ENCODE results near the gene LCT. TPM values are rescaled to one million over a fixed set of nuclear protein-coding genes. Genes with fewer than 3 reads are reported as not detected.

The LCT gene
- total and polyA plus RNA-seq, 9 of the 15 experiments (the other 6 are each of a cell fraction or from before 2014, with no cell fraction given), result 0.01 to 0.04 (median 0.03) TPM; not detected in 4

DNA sequence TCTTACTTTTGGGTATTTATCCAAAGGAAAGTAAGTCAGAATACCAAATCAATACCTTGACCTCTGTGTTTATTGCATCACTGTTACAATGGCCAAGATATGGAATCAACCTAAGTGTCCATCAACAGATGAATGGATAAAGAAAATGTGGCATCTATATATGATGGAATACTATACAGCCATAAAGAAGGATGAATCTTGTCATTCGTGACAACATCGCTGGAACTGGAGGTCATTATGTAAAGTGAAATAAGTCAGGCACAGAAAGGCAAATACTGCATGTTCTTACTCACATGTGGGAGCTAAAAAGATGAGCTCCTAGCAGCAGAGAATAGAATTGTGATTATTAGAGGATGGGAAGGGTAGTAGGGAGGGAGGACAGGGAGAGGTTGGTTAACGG is 34.6 kb downstream of the LCT start (continued):
- TF ChIP-seq GTF2E2 (tag; IDR thresholded peaks at IDR 0.05) (no peak), NR2C2 (CRISPR knock-in tag; IDR thresholded peaks at IDR 0.05) (no peak), NR2C2 (tag; IDR thresholded peaks at IDR 0.05) (no peak), CBFB (CRISPR knock-in tag; IDR thresholded peaks at IDR 0.05) (no peak), ZNF146 (CRISPR knock-in tag; IDR thresholded peaks at IDR 0.05; ENCODE audit: unreplicated experiment) (peak; percentile 96), PTTG1 (tag; IDR thresholded peaks at IDR 0.05; ENCODE audit: low read depth) (no peak), RUNX1 (IDR thresholded peaks at IDR 0.05; ENCODE audit: low read depth) (no peak), ETV1 (tag; conservative IDR thresholded peaks at IDR 0.05; ENCODE audit: low read depth) (no peak), ZNF445 (CRISPR knock-in tag; IDR thresholded peaks at IDR 0.05; ENCODE audit: low read depth) (no peak), RBM25 (IDR thresholded peaks at IDR 0.05; ENCODE audit: low read depth, low read length, severe bottlenecking) (peak; percentile 28), ZNF41 (CRISPR knock-in tag; conservative IDR thresholded peaks at IDR 0.05) (no peak), TBP (optimal IDR thresholded peaks at IDR 0.05; ENCODE audit: low read depth, low read length) (no peak), ESRRA (IDR thresholded peaks at IDR 0.05; ENCODE audit: borderline replicate concordance, low read depth) (no peak), ARID2 (IDR thresholded peaks at IDR 0.05) (no peak), SIN3A (IDR thresholded peaks at IDR 0.05; ENCODE audit: borderline replicate concordance in 2 of 2, control insufficient read depth in 1 of 2, low read depth in 2 of 2, low read length in 2 of 2) (no peak)
- TF ChIP-seq, protein P1, sequence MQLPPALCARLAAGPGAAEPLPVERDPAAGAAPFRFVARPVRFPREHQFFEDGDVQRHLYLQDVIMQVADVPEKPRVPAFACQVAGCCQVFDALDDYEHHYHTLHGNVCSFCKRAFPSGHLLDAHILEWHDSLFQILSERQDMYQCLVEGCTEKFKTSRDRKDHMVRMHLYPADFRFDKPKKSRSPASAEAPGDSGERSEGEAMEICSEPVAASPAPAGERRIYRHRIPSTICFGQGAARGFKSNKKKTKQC (CRISPR knock-in tag; IDR thresholded peaks at IDR 0.05), result no peak
- TF ChIP-seq, protein P2, sequence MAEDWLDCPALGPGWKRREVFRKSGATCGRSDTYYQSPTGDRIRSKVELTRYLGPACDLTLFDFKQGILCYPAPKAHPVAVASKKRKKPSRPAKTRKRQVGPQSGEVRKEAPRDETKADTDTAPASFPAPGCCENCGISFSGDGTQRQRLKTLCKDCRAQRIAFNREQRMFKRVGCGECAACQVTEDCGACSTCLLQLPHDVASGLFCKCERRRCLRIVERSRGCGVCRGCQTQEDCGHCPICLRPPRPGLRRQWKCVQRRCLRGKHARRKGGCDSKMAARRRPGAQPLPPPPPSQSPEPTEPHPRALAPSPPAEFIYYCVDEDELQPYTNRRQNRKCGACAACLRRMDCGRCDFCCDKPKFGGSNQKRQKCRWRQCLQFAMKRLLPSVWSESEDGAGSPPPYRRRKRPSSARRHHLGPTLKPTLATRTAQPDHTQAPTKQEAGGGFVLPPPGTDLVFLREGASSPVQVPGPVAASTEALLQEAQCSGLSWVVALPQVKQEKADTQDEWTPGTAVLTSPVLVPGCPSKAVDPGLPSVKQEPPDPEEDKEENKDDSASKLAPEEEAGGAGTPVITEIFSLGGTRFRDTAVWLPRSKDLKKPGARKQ (CRISPR knock-in tag; IDR thresholded peaks at IDR 0.05), result no peak

Data from K562 (cell line).